ENCODE data around the gene ZFHX3. TPM values are rescaled to one million over a fixed set of nuclear protein-coding genes. Genes with fewer than 3 reads are reported as not detected.

Gene ZFHX3
- total and polyA plus RNA-seq, 2 of the 8 experiments (the other 6 are each of a cell fraction or from before 2014, with no cell fraction given) = 0.08 to 0.99 TPM

DNA sequence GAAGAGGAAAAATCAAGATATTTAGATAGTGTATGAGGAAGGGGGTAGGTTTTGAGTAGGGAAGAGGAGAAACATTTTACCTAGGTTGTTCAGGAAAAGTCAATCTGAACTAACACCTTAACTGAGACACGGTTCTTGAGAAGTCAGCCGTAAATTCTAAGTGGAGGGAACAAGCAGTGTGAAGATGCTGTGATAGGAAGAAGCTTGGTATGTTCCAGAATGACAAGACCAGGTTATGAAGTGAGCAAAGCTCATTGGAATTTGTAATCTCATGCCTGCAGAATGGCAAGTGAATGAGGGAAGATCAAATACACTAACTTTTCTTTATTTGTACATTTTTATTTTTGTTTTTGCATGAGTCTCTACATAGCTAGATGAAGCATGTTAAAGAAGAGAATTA, 307.6 kb downstream of the ZFHX3 start:
- H3K27me3 ChIP-seq (replicated peaks in 1 of 4; ENCODE audit: control insufficient read depth in 3 of 4, extremely low read depth in 1 of 4, insufficient read depth in 3 of 4, low read length in 3 of 4) = no peaks in the 10 kb centered on the region
- H2BK5ac ChIP-seq (ENCODE audit: low read depth, low read length) = no peak overlapping the region
- H3K23me2 ChIP-seq (ENCODE audit: low read depth, low read length) = no peaks in the 10 kb centered on the region
- H3K9me3 ChIP-seq (ENCODE audit: insufficient read depth in 2 of 2, low read depth in 1 of 2, low read length in 1 of 2) = no peaks in the 10 kb centered on the region
- no peak overlapping the region for H2AK5ac ChIP-seq (ENCODE audit: low read depth, low read length)
- ChIA-PET CTCF (ENCODE audit: partially characterized antibody) (no interaction called here), POLR2A (ENCODE audit: partially characterized antibody) (no interaction called here)
- TF ChIP-seq SP2 (IDR thresholded peaks at IDR 0.05; ENCODE audit: low read length) = no peak
- no peak for TF ChIP-seq NANOG (IDR thresholded peaks at IDR 0.05; ENCODE audit: insufficient read depth, low read depth, low read length, poor library complexity, severe bottlenecking)
- TF ChIP-seq BCL11A (IDR thresholded peaks at IDR 0.05; ENCODE audit: low read depth in 2 of 2, low read length in 2 of 2) = no peak
- no peak for TF ChIP-seq ASH2L (IDR thresholded peaks at IDR 0.05; ENCODE audit: low read length)
- no peak for TF ChIP-seq EP300 (IDR thresholded peaks at IDR 0.05; ENCODE audit: borderline replicate concordance in 1 of 2, low read depth in 2 of 2, low read length in 2 of 2)
- TF ChIP-seq NRF1 (IDR thresholded peaks at IDR 0.05; ENCODE audit: low read depth, low read length) = no peak
- no peak for TF ChIP-seq SAP30 (IDR thresholded peaks at IDR 0.05; ENCODE audit: insufficient read depth, insufficient replicate concordance, low read length)
- TF ChIP-seq CBX8 (IDR thresholded peaks at IDR 0.05; ENCODE audit: borderline replicate concordance, low read depth, low read length) = no peak
- TF ChIP-seq, protein P1, sequence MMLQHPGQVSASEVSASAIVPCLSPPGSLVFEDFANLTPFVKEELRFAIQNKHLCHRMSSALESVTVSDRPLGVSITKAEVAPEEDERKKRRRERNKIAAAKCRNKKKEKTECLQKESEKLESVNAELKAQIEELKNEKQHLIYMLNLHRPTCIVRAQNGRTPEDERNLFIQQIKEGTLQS (IDR thresholded peaks at IDR 0.05; ENCODE audit: insufficient read depth, low read depth, low read length) = no peak
- H3K36me3 ChIP-seq (ENCODE audit: control insufficient read depth in 2 of 4, insufficient read depth in 4 of 4, low read length in 3 of 4) = no peaks in the 10 kb centered on the region
- H2AFZ ChIP-seq (ENCODE audit: low read length) = no peak overlapping the region
- H2BK15ac ChIP-seq (ENCODE audit: low read length) = no peak overlapping the region
- H3K14ac ChIP-seq (ENCODE audit: insufficient read length) = no peak overlapping the region
- FAIRE-seq (no peak), DNase-seq (ENCODE audit: low read depth in 1 of 2, low spot score in 2 of 2) (no peak)
- no peaks in the 10 kb centered on the region for H3K79me2 ChIP-seq (ENCODE audit: control insufficient read depth in 1 of 2, insufficient read depth in 2 of 2, low read length in 2 of 2)
- H3K56ac ChIP-seq (replicated peaks; ENCODE audit: insufficient read length, low read depth, low read length) = no peak overlapping the region
- H2BK20ac ChIP-seq (ENCODE audit: low read length) = no peak overlapping the region
- H3K4me1 ChIP-seq (replicated peaks in 1 of 4; ENCODE audit: control insufficient read depth in 3 of 4, insufficient read depth in 4 of 4, low read length in 3 of 4) = peaks cover 0 to 8% (median 0%) of the 10 kb centered on the region in 4 experiments; a peak in 2 of 7 replicates
- no peak overlapping the region for H3K4me2 ChIP-seq (ENCODE audit: insufficient read depth in 1 of 2, low read depth in 2 of 2, low read length in 2 of 2)
- H3K27ac ChIP-seq (ENCODE audit: low read depth, low read length) = no peak overlapping the region
- no peak overlapping the region for H3K9ac ChIP-seq (replicated peaks in 1 of 4; ENCODE audit: extremely low read depth in 1 of 4, low read depth in 3 of 4, low read length in 3 of 4)
- H3K4me3 ChIP-seq (ENCODE audit: extremely low read depth in 1 of 4, insufficient read depth in 2 of 4, low read depth in 3 of 4, low read length in 4 of 4) = no peak overlapping the region
- 96% methylated on average over 2 of the region's 2 CpGs; no CpG with 5 or more reads in 1 of the 2 experiments for WGBS, 2 experiments (ENCODE audit: extremely low coverage in 1 of 2, insufficient coverage in 1 of 2, insufficient read length in 1 of 2, insufficient replicate concordance in 2 of 2, low coverage in 1 of 2, low lambda C conversion rate in 2 of 2, missing lambda C conversion rate in 1 of 2)
- no peak overlapping the region for H2BK12ac ChIP-seq (ENCODE audit: low read depth, low read length)
- no peaks in the 10 kb centered on the region for H4K20me1 ChIP-seq (replicated peaks in 1 of 2; ENCODE audit: control insufficient read depth in 1 of 2, insufficient read depth in 2 of 2, low read length in 2 of 2)
- no peak overlapping the region for H3K4ac ChIP-seq (replicated peaks; ENCODE audit: insufficient read length, low read depth, low read length)
- no peak overlapping the region for H4K5ac ChIP-seq (ENCODE audit: insufficient read length, low read depth, low read length)
- H4K91ac ChIP-seq (replicated peaks; ENCODE audit: insufficient read length, low read length) = no peak overlapping the region
- H4K8ac ChIP-seq (ENCODE audit: extremely low read depth, insufficient read depth, low read length) = no peak overlapping the region
- H2BK120ac ChIP-seq (replicated peaks; ENCODE audit: low read depth, low read length) = no peak overlapping the region
- no peaks in the 10 kb centered on the region; the same call in 1 of the 2 replicates for H3K79me1 ChIP-seq (ENCODE audit: low read depth, low read length)
- no peak overlapping the region for H3K23ac ChIP-seq (ENCODE audit: insufficient read length)
- H3K18ac ChIP-seq (ENCODE audit: extremely low read depth, low read length) = no peak overlapping the region
